ENCODE data around the gene NKAIN2.

NKAIN2 gene

DNA sequence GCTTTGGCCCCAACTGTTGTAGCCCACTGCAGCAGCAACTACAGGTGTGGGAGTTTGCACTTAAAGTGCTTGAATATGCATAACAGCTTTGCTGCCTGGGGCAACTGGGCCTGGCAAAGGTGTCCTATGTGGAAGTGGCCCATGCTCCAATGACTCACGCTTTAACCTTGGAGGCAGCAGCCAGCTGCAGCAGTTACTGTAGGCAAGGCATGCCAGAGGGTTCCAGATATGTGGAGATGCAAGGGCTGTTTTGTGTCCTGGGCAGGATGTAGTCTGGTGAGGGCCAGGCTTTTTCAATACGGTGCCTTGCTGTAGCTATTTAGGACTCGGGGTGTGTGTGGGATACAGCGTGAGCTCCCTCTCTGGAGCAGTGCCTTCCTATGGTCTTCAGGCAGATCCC, 150.3 kb downstream of the NKAIN2 start:
- Histone ChIP-seq H3K4me3 (ENCODE audit: low read depth, low read length) (no peak overlapping the region), H3K9me3 (ENCODE audit: control insufficient read depth, insufficient read depth, low read depth, low read length) (no peaks in the 10 kb centered on the region), H3K4me1 (ENCODE audit: control insufficient read depth, insufficient read depth, low read length) (no peaks in the 10 kb centered on the region), H3K27ac (ENCODE audit: extremely low read depth, low read depth, low read length) (no peak overlapping the region), H3K36me3 (ENCODE audit: control insufficient read depth in 2 of 2, insufficient read depth in 1 of 2, low read length in 2 of 2) (no peaks in the 10 kb centered on the region)
- ChIA-PET CTCF (interaction anchor here (1.1 kb wide), 1 partner anchor 8 kb away, joined by 3 read pairs; no protein-coding TSS in a partner anchor), POLR2A (no interaction called here)
- TF ChIP-seq ZNF23 (tag by site-specific recombination; IDR thresholded peaks at IDR 0.05; ENCODE audit: borderline replicate concordance), result no peak
- no peak for TF ChIP-seq ZNF530 (tag by site-specific recombination; IDR thresholded peaks at IDR 0.05; ENCODE audit: low read depth)
- TF ChIP-seq, protein P1, sequence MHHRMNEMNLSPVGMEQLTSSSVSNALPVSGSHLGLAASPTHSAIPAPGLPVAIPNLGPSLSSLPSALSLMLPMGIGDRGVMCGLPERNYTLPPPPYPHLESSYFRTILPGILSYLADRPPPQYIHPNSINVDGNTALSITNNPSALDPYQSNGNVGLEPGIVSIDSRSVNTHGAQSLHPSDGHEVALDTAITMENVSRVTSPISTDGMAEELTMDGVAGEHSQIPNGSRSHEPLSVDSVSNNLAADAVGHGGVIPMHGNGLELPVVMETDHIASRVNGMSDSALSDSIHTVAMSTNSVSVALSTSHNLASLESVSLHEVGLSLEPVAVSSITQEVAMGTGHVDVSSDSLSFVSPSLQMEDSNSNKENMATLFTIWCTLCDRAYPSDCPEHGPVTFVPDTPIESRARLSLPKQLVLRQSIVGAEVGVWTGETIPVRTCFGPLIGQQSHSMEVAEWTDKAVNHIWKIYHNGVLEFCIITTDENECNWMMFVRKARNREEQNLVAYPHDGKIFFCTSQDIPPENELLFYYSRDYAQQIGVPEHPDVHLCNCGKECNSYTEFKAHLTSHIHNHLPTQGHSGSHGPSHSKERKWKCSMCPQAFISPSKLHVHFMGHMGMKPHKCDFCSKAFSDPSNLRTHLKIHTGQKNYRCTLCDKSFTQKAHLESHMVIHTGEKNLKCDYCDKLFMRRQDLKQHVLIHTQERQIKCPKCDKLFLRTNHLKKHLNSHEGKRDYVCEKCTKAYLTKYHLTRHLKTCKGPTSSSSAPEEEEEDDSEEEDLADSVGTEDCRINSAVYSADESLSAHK (tag by site-specific recombination; IDR thresholded peaks at IDR 0.05), result no peak
- TF ChIP-seq, protein P2, sequence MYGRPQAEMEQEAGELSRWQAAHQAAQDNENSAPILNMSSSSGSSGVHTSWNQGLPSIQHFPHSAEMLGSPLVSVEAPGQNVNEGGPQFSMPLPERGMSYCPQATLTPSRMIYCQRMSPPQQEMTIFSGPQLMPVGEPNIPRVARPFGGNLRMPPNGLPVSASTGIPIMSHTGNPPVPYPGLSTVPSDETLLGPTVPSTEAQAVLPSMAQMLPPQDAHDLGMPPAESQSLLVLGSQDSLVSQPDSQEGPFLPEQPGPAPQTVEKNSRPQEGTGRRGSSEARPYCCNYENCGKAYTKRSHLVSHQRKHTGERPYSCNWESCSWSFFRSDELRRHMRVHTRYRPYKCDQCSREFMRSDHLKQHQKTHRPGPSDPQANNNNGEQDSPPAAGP (tag by site-specific recombination; IDR thresholded peaks at IDR 0.05), result no peak
- no peak for TF ChIP-seq ZNF670 (tag by site-specific recombination; IDR thresholded peaks at IDR 0.05; ENCODE audit: low read depth)
- TF ChIP-seq ZNF658 (tag by site-specific recombination; IDR thresholded peaks at IDR 0.05), result no peak
- TF ChIP-seq ZNF202 (tag by site-specific recombination; IDR thresholded peaks at IDR 0.05; ENCODE audit: borderline replicate concordance), result no peak

DNA sequence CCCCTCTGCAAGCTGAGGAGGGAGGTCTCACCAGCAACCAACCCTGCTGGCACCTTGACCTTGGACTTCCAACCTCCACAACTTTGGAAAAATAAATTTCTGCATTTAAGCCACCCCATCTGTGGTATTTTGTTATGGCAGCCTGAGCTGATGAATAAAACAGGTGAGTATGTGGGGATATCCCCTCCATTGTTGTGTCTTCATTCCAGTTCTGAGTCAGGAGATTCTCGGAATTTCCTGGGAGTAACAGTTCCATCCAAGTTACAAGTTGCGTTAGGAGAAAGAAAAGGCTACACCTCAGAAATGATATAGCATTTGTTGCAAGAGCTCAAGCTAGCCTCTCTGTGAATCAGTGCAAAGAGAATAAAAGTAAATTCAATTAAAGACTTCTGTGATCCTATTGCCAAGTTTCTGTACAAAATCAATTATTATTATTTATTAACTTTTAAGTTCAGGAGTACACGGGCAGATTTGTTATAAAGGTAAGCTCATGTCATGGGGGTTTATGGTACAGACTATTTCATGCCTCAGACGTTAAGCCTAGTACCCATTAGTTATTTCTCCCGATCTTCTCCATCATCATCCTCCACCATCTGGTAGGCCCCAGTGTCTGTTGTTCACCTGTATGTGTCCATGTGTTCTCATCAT, 153.0 kb downstream of the NKAIN2 start:
- ChIA-PET POLR2A (no interaction called here), CTCF (no interaction called here)

DNA sequence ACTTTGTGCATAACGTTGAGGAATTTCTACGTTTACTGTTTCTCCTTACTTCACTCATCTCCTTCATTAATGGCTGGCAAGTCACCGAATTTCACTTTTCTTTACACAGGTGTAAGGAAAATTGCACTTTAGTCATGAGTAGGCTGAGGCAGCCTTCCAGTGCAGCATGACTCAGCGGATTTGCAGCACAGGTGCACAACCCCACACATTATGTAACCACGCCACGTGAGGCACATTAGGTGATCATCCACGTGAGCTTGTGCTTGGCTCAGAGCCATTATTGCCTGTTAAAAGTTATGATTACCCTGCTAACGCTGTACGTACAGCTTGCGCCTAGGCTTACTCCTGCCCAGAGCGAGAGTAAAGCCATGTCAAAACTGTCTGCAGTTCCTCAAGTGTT, 158.8 kb downstream of the NKAIN2 start:
- Histone ChIP-seq H3K4me3 (ENCODE audit: low read depth, low read length) (no peak overlapping the region), H3K9me3 (ENCODE audit: control insufficient read depth, insufficient read depth, low read depth, low read length) (no peaks in the 10 kb centered on the region), H3K4me1 (ENCODE audit: control insufficient read depth, insufficient read depth, low read length) (peaks cover 11% of the 10 kb centered on the region), H3K27ac (ENCODE audit: extremely low read depth, low read depth, low read length) (no peak overlapping the region), H3K36me3 (ENCODE audit: control insufficient read depth in 2 of 2, insufficient read depth in 1 of 2, low read length in 2 of 2) (no peaks in the 10 kb centered on the region)
- POLR2A ChIA-PET, result no interaction called here
- TF ChIP-seq ZNF146 (tag by site-specific recombination; IDR thresholded peaks at IDR 0.05), result no peak
- no peak for TF ChIP-seq KLF8 (tag by site-specific recombination; IDR thresholded peaks at IDR 0.05)
- TF ChIP-seq, protein P3, sequence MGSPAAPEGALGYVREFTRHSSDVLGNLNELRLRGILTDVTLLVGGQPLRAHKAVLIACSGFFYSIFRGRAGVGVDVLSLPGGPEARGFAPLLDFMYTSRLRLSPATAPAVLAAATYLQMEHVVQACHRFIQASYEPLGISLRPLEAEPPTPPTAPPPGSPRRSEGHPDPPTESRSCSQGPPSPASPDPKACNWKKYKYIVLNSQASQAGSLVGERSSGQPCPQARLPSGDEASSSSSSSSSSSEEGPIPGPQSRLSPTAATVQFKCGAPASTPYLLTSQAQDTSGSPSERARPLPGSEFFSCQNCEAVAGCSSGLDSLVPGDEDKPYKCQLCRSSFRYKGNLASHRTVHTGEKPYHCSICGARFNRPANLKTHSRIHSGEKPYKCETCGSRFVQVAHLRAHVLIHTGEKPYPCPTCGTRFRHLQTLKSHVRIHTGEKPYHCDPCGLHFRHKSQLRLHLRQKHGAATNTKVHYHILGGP (tag by site-specific recombination; IDR thresholded peaks at IDR 0.05), result 0 out of 2 replicates have a peak, but pooled peaks have one; percentile 14
- TF ChIP-seq TRIM28 (IDR thresholded peaks at IDR 0.05; ENCODE audit: borderline replicate concordance, low read length), result peak; percentile 93
- peak; percentile 27; the same call in 1 of the 2 replicates for TF ChIP-seq ZNF585B (tag by site-specific recombination; IDR thresholded peaks at IDR 0.05)
- CTCF ChIA-PET, result interaction anchor here (1.0 to 1.8 kb wide), 2 partner anchors 12 to 160 kb away, joined by 3 to 6 read pairs; no protein-coding TSS in a partner anchor

More for the DNA sequence above, 153.0 kb downstream of the NKAIN2 start:
- Histone ChIP-seq H3K36me3 (ENCODE audit: control insufficient read depth in 2 of 2, insufficient read depth in 1 of 2, low read length in 2 of 2) (no peaks in the 10 kb centered on the region), H3K27ac (ENCODE audit: extremely low read depth, low read depth, low read length) (no peak overlapping the region), H3K4me1 (ENCODE audit: control insufficient read depth, insufficient read depth, low read length) (no peaks in the 10 kb centered on the region), H3K4me3 (ENCODE audit: low read depth, low read length) (no peak overlapping the region), H3K9me3 (ENCODE audit: control insufficient read depth, insufficient read depth, low read depth, low read length) (no peaks in the 10 kb centered on the region)
- TF ChIP-seq MYNN (tag by site-specific recombination; IDR thresholded peaks at IDR 0.05; ENCODE audit: borderline replicate concordance) (no peak), ZNF548 (tag by site-specific recombination; IDR thresholded peaks at IDR 0.05) (peak; percentile 79; the same call in 1 of the 2 replicates)
